ENCODE data around the gene CLCA4. TPM values are rescaled to one million over a fixed set of nuclear protein-coding genes. Genes with fewer than 3 reads are reported as not detected.

Gene CLCA4
- total and polyA plus RNA-seq, 2 of the 4 experiments (the other 2 are of a cell fraction), result not detected

GRCh38 chr1:86498281-86498680 lies 48.6 kb upstream of the CLCA4 start:
- Histone ChIP-seq H2BK5ac (ENCODE audit: low read depth, low read length, poor library complexity, severe bottlenecking) (no peak overlapping the region), H2AK9ac (replicated peaks; ENCODE audit: low read depth, low read length, poor library complexity) (no peak overlapping the region), H4K8ac (ENCODE audit: low read depth in 2 of 2, low read length in 2 of 2) (no peak overlapping the region), H4K20me1 (ENCODE audit: insufficient read depth, low read length) (no peaks in the 10 kb centered on the region), H3K27me3 (ENCODE audit: control insufficient read depth, insufficient read depth, low read length) (peaks cover 15% of the 10 kb centered on the region), H3K9me3 (ENCODE audit: control insufficient read depth, insufficient read depth, low read length) (no peaks in the 10 kb centered on the region), H3K79me1 (ENCODE audit: low read depth in 1 of 2, low read length in 2 of 2) (no peaks in the 10 kb centered on the region), H4K5ac (ENCODE audit: low read depth, low read length) (no peak overlapping the region), H2BK20ac (ENCODE audit: low read depth, low read length) (no peak overlapping the region), H2BK120ac (ENCODE audit: low read depth, low read length) (no peak overlapping the region), H3K9ac (ENCODE audit: low read depth, low read length) (no peak overlapping the region), H3K56ac (ENCODE audit: extremely low read depth, insufficient read depth, low read length) (no peak overlapping the region), H3K14ac (replicated peaks; ENCODE audit: low read depth, low read length) (no peak overlapping the region), H2AK5ac (ENCODE audit: low read depth, low read length) (no peak overlapping the region), H3K4ac (ENCODE audit: low read depth, low read length) (no peak overlapping the region), H3K4me2 (ENCODE audit: low read depth, low read length) (no peak overlapping the region), H3K4me1 (ENCODE audit: control insufficient read depth, insufficient read depth, low read length) (no peaks in the 10 kb centered on the region), H3K9me1 (ENCODE audit: insufficient read depth, low read length) (no peaks in the 10 kb centered on the region), H3K18ac (ENCODE audit: low read depth, low read length) (no peak overlapping the region), H3K23ac (ENCODE audit: low read depth, low read length) (no peak overlapping the region), H3K4me3 (ENCODE audit: insufficient read depth, low read depth, low read length) (no peak overlapping the region), H2AFZ (replicated peaks; ENCODE audit: low read length, poor library complexity) (no peak overlapping the region), H4K91ac (ENCODE audit: insufficient read depth, low read depth, low read length) (no peak overlapping the region), H2BK15ac (ENCODE audit: low read depth, low read length) (no peak overlapping the region), H3K27ac (ENCODE audit: insufficient read depth, low read length) (no peak overlapping the region), H3K36me3 (ENCODE audit: control insufficient read depth, insufficient read depth, low read length) (no peaks in the 10 kb centered on the region)
- ATAC-seq (ENCODE audit: low read depth) (no peak), DNase-seq (no peak)
- dilution Hi-C loops (cut with HindIII; ENCODE audit: low sequenced_read_pairs, unreplicated experiment) (no loop called here), in situ Hi-C loops (cut with MboI; ENCODE audit: low sequenced_read_pairs) (loop anchor here (25.0 kb wide), 1 partner anchor 589 kb away; no protein-coding TSS in a partner anchor), intact Hi-C loops (cut with micrococcal nuclease) (no loop called here)
- BruUV-seq (replicated peaks), result no TSS peak
- CTCF ChIA-PET, result no interaction called here
- no peak for TF ChIP-seq RAD21 (IDR thresholded peaks at IDR 0.05; ENCODE audit: low read length)
- no peak for TF ChIP-seq POLR2A (IDR thresholded peaks at IDR 0.05; ENCODE audit: low read depth, low read length)
- no peak for TF ChIP-seq BHLHE40 (IDR thresholded peaks at IDR 0.05; ENCODE audit: low read depth, low read length)
- TF ChIP-seq NFE2L2 (IDR thresholded peaks at IDR 0.05; ENCODE audit: low read depth, low read length), result no peak
- no peak for TF ChIP-seq SMC3 (IDR thresholded peaks at IDR 0.05; ENCODE audit: low read depth, low read length)
- TF ChIP-seq MXI1 (IDR thresholded peaks at IDR 0.05; ENCODE audit: borderline replicate concordance, low read depth, low read length), result no peak
- TF ChIP-seq CHD1 (IDR thresholded peaks at IDR 0.05; ENCODE audit: low read depth, low read length), result no peak
- no peak for TF ChIP-seq MAFK (IDR thresholded peaks at IDR 0.05; ENCODE audit: low read depth, low read length)
- no peak for TF ChIP-seq USF2 (IDR thresholded peaks at IDR 0.05; ENCODE audit: low read depth, low read length)
- TF ChIP-seq ELK1 (IDR thresholded peaks at IDR 0.05; ENCODE audit: borderline replicate concordance, low read depth, low read length), result no peak
- no peak for TF ChIP-seq CEBPB (IDR thresholded peaks at IDR 0.05; ENCODE audit: low read depth, low read length)
- TF ChIP-seq RCOR1 (IDR thresholded peaks at IDR 0.05; ENCODE audit: insufficient replicate concordance, low read length), result no peak
- TF ChIP-seq MAZ (IDR thresholded peaks at IDR 0.05; ENCODE audit: borderline replicate concordance, low read depth, low read length), result no peak
- no peak for TF ChIP-seq CTCF (conservative IDR thresholded peaks at IDR 0.05; ENCODE audit: low read depth, low read length)
- no peak for TF ChIP-seq RFX5 (IDR thresholded peaks at IDR 0.05; ENCODE audit: low read depth, low read length)
- TF ChIP-seq FOS (IDR thresholded peaks at IDR 0.05; ENCODE audit: low read depth, low read length), result no peak
- POLR2A ChIA-PET (ENCODE audit: unreplicated experiment), result no interaction called here
- no CpG with 5 or more reads among the region's 3 CpGs for WGBS, 2 experiments (ENCODE audit: extremely low coverage in 2 of 2, insufficient read length in 1 of 2)
